Memory B cell (primary cell): ENCODE data around the gene SLC17A3.

Experiments used
- ATAC-seq: fragments of 150-1000 bp; cut with Tn5 transposase; 2 replicates; pipeline ENCODE4 v1.10.0; 2021; ENCODE audit warnings: low read depth, mild to moderate bottlenecking, moderate library complexity
- DNase-seq, 2 donors: peaks; one replicate each; pipeline ENCODE4 v3.0.0; 2022; ENCODE audit warnings: low spot score in 2 of 2
- H3K27ac Mint-ChIP-seq: one replicate; pipeline ENCODE4 v1.8.0; 2022; ENCODE audit warnings: mild to moderate bottlenecking, moderate library complexity, mixed read lengths
- H3K27me3 Mint-ChIP-seq: one replicate; pipeline ENCODE4 v1.8.0; 2022; ENCODE audit warnings: mixed read lengths
- H3K36me3 Mint-ChIP-seq: one replicate; pipeline ENCODE4 v1.8.0; 2022; ENCODE audit warnings: mild to moderate bottlenecking, mixed read lengths
- H3K4me1 Mint-ChIP-seq: one replicate; pipeline ENCODE4 v1.8.0; 2022; ENCODE audit warnings: mixed read lengths
- H3K4me3 Mint-ChIP-seq: one replicate; pipeline ENCODE4 v1.8.0; 2022; ENCODE audit warnings: mild to moderate bottlenecking, moderate library complexity, mixed read lengths
- H3K9me3 Mint-ChIP-seq: one replicate; pipeline ENCODE4 v1.8.0; 2022; ENCODE audit warnings: mixed read lengths

SLC17A3 gene, protein sequence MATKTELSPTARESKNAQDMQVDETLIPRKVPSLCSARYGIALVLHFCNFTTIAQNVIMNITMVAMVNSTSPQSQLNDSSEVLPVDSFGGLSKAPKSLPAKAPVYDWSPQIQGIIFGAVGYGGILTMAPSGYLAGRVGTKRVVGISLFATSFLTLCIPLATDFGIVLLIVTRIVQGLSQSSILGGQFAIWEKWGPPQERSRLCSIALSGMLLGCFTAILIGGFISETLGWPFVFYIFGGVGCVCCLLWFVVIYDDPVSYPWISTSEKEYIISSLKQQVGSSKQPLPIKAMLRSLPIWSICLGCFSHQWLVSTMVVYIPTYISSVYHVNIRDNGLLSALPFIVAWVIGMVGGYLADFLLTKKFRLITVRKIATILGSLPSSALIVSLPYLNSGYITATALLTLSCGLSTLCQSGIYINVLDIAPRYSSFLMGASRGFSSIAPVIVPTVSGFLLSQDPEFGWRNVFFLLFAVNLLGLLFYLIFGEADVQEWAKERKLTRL

DNA sequence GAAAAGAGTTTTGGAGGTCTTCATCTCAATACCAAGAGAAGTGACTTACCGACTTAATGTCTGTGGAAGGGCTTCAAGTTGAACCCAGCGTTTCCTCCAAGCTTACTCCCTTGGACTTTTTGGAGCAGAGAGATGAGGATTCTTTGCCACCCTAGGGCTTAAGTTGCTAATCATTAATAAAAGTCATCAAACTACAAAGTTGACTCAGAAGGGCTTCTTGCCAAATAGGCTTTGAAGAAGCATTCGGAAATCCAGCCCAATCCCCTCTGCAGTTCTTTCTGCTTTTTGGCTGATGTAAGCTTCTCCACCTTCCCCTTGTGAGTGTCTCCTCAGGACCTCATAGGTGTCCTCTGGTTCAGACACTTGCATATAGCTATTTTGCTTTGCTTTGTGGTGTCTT, at the start of gene SLC17A3:
Gene SLC17A3, minus strand, starts transcription at position 126 of the 400 bp plus-strand sequence. CDS start 5,856 bp downstream, outside the sequence.
- no peak for ATAC-seq
- Mint-ChIP-seq H3K27ac (no peak within 1 kb of the TSS), H3K27me3 (peaks cover 12% of the 10 kb centered on the region), H3K36me3 (no peaks in the 10 kb centered on the region), H3K4me3 (no peak within 1 kb of the TSS), H3K4me1 (peaks cover 6% of the 10 kb centered on the region), H3K9me3 (no peaks in the 10 kb centered on the region)
- DNase-seq, result no peak

DNA sequence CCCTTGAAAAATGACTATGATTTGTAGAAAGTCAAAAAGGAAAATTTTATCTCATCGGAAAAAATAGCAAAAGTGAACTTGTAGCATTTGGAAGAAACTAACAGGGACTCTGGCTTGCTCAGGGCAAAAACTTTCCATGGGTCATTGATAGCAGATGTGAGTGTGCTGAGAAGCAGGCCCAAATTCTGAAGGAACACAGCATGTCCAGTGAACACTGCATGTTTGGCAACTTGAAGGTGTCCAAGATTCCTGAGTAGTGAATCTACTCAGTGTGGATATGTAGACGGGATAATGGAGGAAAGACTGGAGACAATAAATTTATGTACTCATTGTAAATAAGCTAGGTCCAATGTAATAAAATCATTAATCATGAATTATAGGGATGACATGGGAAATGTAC, 48.3 kb upstream of the SLC17A3 start:
- DNase-seq, result no peak
- Mint-ChIP-seq H3K27ac (no peak overlapping the region), H3K4me3 (no peak overlapping the region), H3K36me3 (no peaks in the 10 kb centered on the region), H3K4me1 (no peaks in the 10 kb centered on the region), H3K9me3 (peaks cover 1% of the 10 kb centered on the region), H3K27me3 (peaks cover 4% of the 10 kb centered on the region)
- no peak for ATAC-seq

DNA sequence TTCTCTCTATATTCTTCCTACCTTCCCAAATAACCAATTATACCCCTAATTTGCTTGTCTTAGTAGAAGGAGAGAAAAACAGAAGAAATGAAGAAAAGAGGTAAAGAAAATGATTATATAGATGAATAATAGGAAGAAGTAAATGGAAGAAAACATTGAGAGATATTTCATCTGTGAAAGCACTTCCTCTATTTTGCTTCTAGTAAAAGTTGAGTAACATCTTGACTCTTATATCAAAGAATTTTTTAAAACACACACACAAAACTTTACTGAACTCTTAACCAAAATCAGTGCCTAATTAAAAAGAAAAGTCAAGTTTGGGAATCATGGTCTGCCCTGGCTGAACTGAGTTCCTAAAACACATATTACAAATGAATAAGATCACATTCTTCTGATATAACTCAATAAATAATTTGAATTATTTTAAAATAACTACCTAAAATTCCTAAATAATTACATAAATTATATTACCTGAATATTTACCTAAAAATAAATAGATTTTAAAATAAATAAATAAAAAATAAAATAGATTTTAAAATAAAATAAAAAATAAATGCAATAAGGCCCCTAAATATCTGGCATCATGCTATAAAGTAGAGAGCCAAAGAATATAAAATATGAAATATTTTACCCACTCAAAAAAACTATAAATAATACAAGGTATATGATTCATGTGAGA, 47.6 kb upstream of the SLC17A3 start:
- H3K27me3 Mint-ChIP-seq, result peaks cover 4% of the 10 kb centered on the region
- no peaks in the 10 kb centered on the region for H3K36me3 Mint-ChIP-seq
- no peak overlapping the region for H3K27ac Mint-ChIP-seq
- H3K9me3 Mint-ChIP-seq, result peaks cover 1% of the 10 kb centered on the region
- ATAC-seq (no peak), DNase-seq (no peak)
- no peaks in the 10 kb centered on the region for H3K4me1 Mint-ChIP-seq
- no peak overlapping the region for H3K4me3 Mint-ChIP-seq

DNA sequence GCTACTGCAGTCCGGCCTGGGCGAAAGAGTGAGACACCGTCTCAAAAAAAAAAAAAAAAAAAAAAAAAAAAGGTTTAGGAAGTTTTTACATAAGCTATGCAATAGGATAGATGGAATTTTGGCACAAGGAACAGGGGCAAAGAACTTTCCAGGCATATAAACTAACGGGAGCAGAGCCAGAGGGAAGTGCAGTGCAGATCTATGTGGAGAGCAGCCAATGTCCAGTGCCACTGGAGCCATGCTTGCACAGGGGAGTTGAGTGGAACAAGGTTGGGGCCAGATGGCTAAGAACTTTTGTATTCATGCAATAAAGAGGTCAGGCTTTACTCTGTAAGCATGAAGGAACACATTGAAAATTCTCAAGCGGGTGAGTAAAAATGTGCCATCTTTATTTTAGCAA, 45.6 kb upstream of the SLC17A3 start:
- no peak overlapping the region for H3K27ac Mint-ChIP-seq

DNA sequence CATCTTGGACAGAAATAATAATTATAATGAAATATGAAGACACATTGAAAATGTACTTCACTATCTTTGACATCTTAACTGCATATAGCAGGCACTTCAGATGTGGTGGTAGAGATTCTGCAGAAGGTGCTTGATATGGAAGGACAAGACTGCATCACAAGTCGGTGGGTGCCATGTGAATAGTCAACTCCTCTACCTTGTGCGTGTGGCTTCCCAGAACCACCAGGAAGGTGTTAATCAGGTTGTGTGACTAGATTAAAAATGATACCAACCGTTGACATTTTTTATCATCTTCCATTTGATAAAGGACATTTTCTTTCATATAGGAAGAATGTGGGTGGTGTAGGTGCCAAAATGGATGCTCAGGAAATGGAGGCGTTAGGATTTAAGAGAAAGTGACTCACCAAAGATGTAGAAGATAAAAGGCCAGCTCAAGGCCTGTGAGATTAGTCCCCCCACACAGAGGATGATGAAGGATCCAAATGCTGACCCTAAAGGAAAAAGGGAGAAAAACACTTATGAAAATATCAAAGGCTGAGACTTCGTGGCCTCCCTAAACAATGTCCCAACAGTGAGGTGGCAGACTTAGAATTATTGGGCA, 44.1 kb upstream of the SLC17A3 start:
- Mint-ChIP-seq H3K9me3 (peaks cover 1% of the 10 kb centered on the region), H3K27ac (no peak overlapping the region), H3K36me3 (no peaks in the 10 kb centered on the region), H3K4me1 (no peaks in the 10 kb centered on the region), H3K4me3 (no peak overlapping the region), H3K27me3 (peaks cover 8% of the 10 kb centered on the region)
- ATAC-seq, result no peak
- no peak for DNase-seq

More for the DNA sequence above, 45.6 kb upstream of the SLC17A3 start:
- Mint-ChIP-seq H3K27me3 (peaks cover 6% of the 10 kb centered on the region), H3K36me3 (no peaks in the 10 kb centered on the region), H3K4me1 (no peaks in the 10 kb centered on the region), H3K4me3 (no peak overlapping the region), H3K9me3 (peaks cover 1% of the 10 kb centered on the region)
- no peak for ATAC-seq
- no peak for DNase-seq

DNA sequence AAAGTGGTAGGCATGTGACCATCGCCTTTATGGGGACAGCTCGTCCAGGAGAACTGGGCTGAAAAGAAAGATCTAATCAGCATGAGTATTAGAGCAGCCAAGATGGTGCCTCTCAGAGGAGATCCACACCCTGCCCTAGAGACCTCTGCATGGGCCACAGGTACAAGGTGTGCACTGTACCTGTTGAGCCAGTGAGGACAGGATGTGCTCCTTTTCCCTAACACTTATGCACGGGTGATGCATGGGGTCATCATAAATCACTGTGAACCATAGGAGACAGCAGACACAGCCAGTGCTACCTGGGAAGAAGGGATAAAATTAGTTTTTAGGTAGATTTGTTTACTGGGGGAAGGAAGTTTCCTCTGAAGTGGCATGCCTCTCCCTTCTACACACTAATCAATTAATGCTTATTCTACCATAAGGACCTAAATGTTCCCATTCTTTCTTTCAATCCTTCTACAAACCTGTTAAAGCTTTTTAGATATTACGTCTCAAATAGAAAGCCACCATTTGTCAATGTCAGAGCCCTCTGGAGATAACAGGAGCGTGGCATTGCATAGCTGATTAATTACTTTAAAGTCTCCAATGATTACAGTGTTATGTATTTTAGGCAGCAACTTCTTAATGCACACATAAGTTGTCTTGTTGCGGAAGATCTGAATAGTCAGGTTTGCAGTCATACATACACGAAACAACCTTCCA, 42.9 kb upstream of the SLC17A3 start:
- ATAC-seq (no peak), DNase-seq (no peak)
- Mint-ChIP-seq H3K9me3 (peaks cover 1% of the 10 kb centered on the region), H3K4me1 (no peaks in the 10 kb centered on the region), H3K36me3 (no peaks in the 10 kb centered on the region), H3K4me3 (no peak overlapping the region), H3K27ac (no peak overlapping the region), H3K27me3 (peaks cover 7% of the 10 kb centered on the region)

DNA sequence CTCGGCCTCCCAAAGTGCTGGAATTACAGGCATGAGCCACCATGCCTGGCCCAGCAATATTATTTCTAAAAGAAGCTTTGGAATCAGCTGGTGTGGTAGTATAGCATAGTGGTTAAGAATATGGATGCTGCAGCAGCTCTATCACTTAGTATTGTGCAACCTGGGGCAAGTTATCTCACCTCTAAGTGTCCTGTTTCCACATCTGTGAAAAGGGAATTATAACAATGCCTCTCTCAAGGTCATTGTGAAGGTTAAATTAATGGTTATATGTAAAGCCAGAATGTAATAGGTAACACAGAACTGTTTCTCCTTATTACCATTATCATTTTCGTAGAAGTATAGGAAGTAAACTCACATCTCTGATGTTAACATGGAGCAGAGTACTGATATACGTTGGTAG, 42.3 kb upstream of the SLC17A3 start:
- no peak for DNase-seq
- Mint-ChIP-seq H3K9me3 (peaks cover 1% of the 10 kb centered on the region), H3K27ac (no peak overlapping the region), H3K27me3 (peaks cover 7% of the 10 kb centered on the region), H3K4me1 (peaks cover 2% of the 10 kb centered on the region), H3K36me3 (no peaks in the 10 kb centered on the region), H3K4me3 (no peak overlapping the region)
- ATAC-seq, result no peak

DNA sequence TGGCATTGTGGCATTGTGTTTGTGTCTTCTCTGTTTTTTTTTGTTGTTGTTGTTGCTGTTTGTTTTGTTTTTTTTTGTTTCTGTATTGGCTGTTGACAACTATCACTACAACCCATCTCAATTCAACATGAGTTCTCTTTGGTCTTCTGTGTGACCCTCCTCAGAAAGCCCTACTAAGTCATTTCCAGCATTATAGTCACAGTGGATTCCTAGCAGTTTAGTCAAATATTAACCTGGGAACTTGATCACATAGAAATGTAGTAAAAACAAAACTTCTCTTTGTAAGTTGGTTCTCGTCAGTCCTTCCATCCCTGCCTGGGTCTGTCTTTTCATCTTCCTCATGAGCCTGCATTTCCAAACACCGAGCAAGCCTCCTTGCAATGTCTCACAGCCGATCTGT, 39.7 kb upstream of the SLC17A3 start:
- Mint-ChIP-seq H3K27ac (no peak overlapping the region), H3K9me3 (peaks cover 1% of the 10 kb centered on the region), H3K36me3 (no peaks in the 10 kb centered on the region), H3K4me1 (peaks cover 2% of the 10 kb centered on the region), H3K27me3 (peaks cover 7% of the 10 kb centered on the region), H3K4me3 (no peak overlapping the region)
- DNase-seq (no peak), ATAC-seq (no peak)

DNA sequence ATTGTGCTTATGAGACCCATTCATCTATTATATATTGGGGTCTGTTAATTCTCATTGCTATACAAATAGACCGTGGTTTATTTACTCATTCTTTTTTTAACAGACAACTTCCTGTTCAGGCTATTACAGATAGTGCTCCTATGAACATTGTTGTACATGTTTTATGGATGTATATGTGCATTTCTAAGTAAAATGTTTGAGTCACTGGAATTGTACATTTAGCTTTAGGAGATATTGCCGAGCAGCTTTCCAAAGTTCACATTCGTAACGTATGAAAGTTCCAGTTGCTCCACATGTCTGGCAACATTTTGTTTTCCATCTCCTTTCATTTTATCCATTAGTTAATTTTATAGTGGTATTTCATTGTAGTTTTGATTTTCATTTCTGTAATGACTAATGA, 37.3 kb upstream of the SLC17A3 start:
- peaks cover 2% of the 10 kb centered on the region for H3K4me1 Mint-ChIP-seq
- H3K36me3 Mint-ChIP-seq, result no peaks in the 10 kb centered on the region
- no peaks in the 10 kb centered on the region for H3K9me3 Mint-ChIP-seq
- ATAC-seq, result no peak
- DNase-seq, result no peak
- H3K27me3 Mint-ChIP-seq, result peaks cover 4% of the 10 kb centered on the region
- H3K4me3 Mint-ChIP-seq, result no peak overlapping the region
- peak overlapping the region; percentile 17 for H3K27ac Mint-ChIP-seq

DNA sequence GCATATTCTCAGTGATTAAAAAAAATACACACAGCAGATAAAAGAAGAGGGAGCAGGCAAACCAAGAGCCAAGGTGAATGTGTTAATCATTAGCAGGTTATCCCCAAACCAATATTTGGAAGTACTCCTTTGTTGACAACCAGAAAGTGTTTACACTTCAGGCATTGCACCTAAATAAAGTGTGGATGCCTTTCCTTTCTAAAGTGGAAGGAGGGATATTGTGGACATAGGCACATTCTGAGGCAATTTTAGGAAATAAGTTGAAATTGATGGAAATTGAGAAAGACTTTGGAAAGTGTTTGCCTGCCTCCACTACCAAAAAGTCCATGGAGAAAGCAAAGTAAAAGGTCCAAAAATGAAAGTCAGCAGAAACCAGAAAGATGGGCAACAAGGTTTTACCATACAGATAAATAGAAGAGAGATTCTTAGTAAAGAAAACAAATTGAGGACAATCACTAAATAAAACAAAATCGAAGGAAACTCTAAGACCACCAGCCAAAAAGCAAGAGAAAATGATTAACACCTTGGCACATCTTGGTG, 33.5 kb upstream of the SLC17A3 start:
- DNase-seq, result no peak
- Mint-ChIP-seq H3K36me3 (no peaks in the 10 kb centered on the region), H3K4me1 (peaks cover 2% of the 10 kb centered on the region), H3K27me3 (peaks cover 3% of the 10 kb centered on the region), H3K4me3 (no peak overlapping the region), H3K27ac (no peak overlapping the region), H3K9me3 (no peaks in the 10 kb centered on the region)
- ATAC-seq, result no peak

DNA sequence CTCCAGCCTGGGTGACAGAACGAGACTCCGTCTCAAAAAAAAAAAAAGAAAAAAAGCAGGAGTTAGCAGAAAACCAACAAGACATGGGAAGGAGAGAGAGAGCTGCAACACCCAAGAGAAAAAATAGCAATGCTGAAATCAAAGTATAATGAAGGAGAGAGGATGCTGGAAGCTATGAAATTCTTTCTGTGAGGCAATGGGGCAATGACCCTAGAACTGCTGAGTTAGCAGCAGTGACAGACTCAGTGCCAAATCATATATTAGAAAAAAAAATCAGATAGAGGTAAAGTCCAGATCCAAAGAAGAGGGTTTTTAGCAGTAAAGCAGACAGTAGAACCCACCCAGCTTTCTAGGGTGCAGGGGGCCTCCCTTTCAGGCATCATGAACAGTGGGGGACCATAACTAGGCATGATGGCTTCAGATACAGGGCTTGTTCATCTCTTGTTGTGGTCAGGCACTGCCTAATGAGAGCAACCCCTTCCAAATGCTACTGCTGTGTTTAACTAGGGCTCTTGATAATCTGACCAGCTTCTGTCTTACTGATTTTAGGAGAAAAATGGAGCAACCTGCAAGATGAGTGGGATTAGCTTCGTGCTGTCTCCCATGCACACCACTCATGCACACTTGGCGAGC, 29.5 kb upstream of the SLC17A3 start:
- no peak overlapping the region for H3K4me3 Mint-ChIP-seq
- ATAC-seq, result no peak
- H3K9me3 Mint-ChIP-seq, result no peaks in the 10 kb centered on the region
- peaks cover 3% of the 10 kb centered on the region for H3K27me3 Mint-ChIP-seq
- no peaks in the 10 kb centered on the region for H3K36me3 Mint-ChIP-seq
- H3K27ac Mint-ChIP-seq, result no peak overlapping the region
- H3K4me1 Mint-ChIP-seq, result no peaks in the 10 kb centered on the region
- DNase-seq, result no peak

DNA sequence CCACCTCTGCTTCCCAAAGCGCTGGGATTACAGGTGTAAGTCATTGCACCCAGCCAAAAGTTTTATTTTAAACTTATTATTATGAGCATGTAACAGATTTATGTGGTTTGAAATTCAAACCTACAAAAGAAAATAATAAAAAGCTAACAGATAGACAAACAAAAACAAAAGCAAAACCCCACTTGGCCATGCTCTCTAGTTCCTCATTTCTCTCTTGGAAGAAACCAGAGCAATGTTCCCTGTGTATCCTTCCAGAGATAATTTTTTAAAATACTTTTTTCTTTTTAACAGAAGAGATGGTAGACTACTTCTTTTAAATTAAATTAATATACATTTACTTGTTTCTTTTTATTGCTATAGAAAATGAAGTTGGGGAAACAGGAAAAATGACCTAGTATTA, 28.0 kb upstream of the SLC17A3 start:
- peaks cover 3% of the 10 kb centered on the region for H3K27me3 Mint-ChIP-seq
- no peak for DNase-seq
- H3K36me3 Mint-ChIP-seq, result no peaks in the 10 kb centered on the region
- no peaks in the 10 kb centered on the region for H3K4me1 Mint-ChIP-seq
- H3K9me3 Mint-ChIP-seq, result no peaks in the 10 kb centered on the region
- no peak overlapping the region for H3K27ac Mint-ChIP-seq
- ATAC-seq, result peak; percentile 51
- no peak overlapping the region for H3K4me3 Mint-ChIP-seq

DNA sequence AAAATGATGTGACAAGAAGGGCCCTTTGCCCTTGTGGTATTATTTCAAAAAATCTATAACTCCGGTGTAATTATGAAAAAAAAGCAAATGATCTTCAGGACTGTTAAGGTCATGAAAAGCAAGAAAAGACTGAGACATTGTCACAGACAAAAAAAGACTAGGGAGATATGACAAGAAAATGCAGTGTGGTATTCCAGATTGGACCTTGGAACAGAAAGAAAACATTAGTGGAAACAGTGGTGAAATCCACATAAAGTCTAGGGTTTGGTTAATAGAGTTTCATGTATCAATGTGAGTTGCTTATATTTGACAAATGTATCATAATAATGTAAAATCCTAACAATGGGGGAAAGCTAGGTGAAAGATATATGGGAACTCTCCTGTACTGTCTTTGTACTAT, 26.8 kb upstream of the SLC17A3 start:
- Mint-ChIP-seq H3K27ac (no peak overlapping the region), H3K27me3 (peaks cover 3% of the 10 kb centered on the region), H3K36me3 (no peaks in the 10 kb centered on the region), H3K4me3 (no peak overlapping the region), H3K9me3 (no peaks in the 10 kb centered on the region), H3K4me1 (no peaks in the 10 kb centered on the region)
- ATAC-seq, result no peak
- no peak for DNase-seq
